Eye (tissue), 1 donor: Measurements from ENCODE around the gene RHEBL1.
A peak's percentile ranks its signal among the peaks of the same experiment; 100 is the strongest.

ENCODE experiments used
- DNase-seq: peaks from one replicate; pipeline ENCODE4 v3.0.0-alpha.2; 2015

Gene RHEBL1, protein sequence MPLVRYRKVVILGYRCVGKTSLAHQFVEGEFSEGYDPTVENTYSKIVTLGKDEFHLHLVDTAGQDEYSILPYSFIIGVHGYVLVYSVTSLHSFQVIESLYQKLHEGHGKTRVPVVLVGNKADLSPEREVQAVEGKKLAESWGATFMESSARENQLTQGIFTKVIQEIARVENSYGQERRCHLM

GRCh38 chr12:49069507-49070346 lies at the start of gene RHEBL1:
Gene RHEBL1, minus strand, starts transcription at chr12:49069979. Its CDS starts 194 bp downstream, at chr12:49069785.
- peak; percentile 98 for DNase-seq

- DNase-seq: no peak
Observed at GRCh38 chr12:49111206-49111605, 41.4 kb upstream of the RHEBL1 start.

DNA sequence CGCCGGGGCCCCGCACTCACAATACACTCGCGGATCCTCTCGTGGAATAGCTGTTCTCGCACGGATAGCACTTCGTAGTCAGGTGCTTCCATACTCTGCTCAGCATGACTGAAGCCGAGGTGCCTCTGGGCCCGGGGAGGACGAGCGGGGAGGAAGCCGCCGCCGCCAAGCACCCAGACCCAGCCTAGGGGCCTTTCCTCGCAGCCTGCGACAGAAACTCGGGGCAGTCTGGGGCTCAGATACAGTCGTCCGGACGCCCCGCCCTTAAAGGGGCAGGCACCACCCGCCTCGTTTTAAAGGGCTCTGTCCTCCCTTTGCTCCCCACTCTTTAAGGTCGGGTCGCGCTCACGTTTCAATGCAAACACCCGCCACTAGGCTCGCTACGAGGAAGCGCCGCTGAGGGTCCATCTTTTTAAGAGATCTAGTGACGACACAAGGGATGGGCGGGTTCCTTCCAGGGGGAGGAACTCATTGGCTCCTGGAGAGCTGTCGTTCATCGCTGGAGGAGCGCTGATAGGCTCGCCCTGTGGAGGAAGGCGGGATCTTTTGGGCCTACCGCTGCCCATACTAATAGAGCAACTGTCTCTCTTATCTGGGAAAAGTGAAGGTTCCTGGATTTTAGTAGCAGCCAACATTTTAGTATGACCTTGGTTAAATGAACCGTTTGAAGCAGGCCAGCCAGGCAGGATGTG lies 40.8 kb upstream of the RHEBL1 start, which contains the start of gene LMBR1L:
Gene LMBR1L (minus strand): TSS at position 384 of the 692 bp plus-strand sequence. CDS start 292 bp downstream, at position 92.
- DNase-seq: peak; percentile 99

- DNase-seq: peak; percentile 83
Observed at GRCh38 chr12:49109641-49110463, 40.1 kb upstream of the RHEBL1 start.

GRCh38 chr12:49108958-49109404 lies 39.2 kb upstream of the RHEBL1 start:
- DNase-seq: no peak

GRCh38 chr12:49105504-49106084 lies 35.8 kb upstream of the RHEBL1 start:
- DNase-seq: no peak

DNA sequence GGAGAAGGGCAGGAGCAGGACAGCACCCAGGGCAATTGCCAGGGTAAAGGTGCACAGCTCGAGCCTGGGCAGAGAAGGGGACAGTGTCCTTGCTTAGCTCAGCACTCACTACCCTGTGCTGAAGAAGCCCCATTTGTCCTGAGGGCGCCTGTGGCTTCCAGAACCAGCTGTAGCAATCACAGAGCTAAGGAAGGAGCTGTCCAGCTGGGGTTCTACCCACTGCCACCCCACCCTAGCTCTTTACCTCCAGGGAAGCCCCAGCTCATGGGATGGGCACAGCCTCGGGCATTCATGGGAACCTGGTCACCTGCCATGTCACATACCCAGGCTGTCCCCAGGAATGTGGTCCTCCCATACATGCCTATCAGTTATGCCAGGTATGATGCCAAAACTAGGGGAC lies 35.0 kb upstream of the RHEBL1 start:
- DNase-seq: no peak

- no peak for DNase-seq
Observed at GRCh38 chr12:49100380-49100779, 30.6 kb upstream of the RHEBL1 start.

DNA sequence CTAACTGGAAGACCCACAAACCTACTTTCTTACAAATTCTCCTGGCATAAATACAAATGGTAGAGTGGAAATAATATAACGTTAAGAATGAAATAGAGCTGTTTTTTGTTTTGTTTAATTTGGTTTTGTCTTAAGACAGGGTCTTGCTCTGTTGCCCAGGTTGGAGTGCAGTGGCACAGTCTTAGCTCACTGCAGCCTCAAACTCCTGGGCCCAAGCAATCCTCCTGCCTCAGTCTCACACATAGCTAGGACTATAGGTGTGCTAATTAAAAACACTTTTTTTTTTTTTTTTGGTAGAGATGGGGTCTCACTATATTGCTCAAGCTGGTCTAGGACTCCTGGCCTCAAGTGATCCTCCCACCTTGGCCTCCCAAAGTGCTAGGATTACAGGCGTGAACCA lies 28.9 kb upstream of the RHEBL1 start:
- no peak for DNase-seq

DNA sequence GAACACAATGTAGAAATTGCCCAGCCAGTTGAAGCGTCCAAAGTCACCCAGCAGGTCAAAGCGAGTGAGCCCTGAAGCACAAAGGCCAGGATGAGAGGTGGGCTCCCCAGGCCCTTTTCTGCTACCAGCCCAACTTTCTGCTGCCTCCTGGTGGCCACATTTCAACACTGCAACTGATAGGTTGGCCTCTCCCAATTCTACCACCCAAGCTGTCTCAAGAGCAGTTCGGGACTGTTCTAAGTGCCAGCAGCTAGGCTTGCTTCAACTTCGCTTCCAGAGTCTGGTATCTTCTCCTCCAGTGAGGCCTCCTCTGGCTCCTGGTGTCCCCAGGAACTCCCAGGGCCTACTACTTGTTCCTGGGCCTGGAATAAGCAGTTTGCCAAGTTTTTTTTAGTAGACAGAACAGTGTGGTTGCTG lies 28.3 kb upstream of the RHEBL1 start:
- peak; percentile 80 for DNase-seq

GRCh38 chr12:49097381-49097780 lies 27.6 kb upstream of the RHEBL1 start:
- no peak for DNase-seq

DNA sequence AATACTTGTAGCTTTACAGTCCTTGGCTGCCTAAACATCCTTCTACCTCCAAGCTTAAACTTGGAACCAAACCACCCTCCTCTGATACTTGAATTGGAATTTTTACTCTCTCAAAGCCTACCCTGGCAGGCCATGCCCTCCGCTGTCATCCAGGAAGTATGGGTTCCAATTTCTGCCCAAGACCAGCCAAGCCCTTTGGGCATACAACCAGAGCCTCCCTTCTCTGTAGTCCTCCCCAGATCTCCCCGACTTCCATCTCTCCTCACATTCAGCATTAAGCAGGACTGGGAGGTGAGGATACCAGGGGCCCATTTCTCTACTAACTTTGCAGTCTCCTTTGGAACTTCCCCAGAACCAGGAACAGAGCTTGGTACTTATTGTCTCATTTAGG lies 25.2 kb upstream of the RHEBL1 start:
- DNase-seq: peak; percentile 6

DNA sequence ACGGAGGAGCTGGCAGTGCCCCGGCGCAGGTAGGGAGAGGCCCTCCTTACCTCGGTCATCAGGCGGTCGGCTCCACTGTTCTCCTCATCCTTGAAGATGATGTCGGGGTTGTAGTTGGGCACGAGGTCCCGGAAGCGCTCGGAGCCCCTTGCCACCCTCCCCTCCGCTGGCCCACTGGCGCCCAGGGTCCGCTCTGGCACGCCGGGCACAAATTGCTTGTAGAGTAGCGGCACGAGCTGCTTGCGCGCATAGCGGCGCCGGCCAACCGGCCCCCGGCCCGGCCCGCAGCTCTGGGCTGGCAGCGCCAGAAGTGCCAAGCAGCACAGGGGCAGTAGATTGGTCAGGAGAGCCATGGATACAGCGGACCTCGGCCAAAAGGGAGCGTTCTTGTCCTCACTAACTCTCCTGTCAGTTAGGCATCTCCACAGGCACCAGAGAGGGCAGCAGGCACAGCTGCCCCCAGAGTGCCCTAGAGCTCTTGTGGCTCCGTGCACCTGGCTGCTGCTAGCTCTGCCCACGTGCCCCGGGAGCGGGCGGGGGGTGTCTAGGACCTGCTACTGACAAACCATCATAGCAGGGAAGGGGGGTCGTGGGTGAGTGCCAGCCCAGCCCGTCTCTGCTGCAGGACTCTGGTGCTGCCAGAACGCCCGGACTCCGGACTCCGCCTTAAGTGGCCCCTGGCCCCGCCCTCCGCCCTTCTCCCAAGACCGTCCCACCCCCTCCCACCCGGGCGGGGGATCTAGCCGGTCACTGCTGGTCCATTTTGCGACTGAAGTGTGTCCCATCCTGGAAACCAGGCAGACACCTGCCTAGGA lies 24.6 kb upstream of the RHEBL1 start, which contains the start of gene DHH:
Gene DHH (minus strand): TSS at position 642 of the 815 bp plus-strand sequence. CDS start 289 bp downstream, at position 353.
- peak; percentile 48 for DNase-seq

DNA sequence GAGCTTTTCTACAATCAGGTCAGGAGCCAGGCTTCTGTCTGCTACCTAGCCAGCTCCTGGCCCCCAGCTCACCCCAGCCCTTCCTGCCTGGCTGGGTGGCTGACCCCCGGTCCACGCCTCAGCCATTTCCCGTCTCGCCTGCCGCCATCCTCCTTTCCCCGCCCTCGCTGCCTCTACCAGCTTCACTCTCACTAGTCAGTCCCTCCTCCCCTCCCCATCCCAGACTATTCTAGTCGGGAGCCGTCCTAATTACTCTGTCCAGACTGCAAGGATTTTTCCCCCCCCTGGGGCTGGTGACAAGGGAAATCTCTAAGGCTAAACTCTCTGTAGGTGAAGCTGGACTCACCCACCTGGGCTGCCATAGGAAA lies 24.0 kb upstream of the RHEBL1 start:
- DNase-seq: peak; percentile 52

GRCh38 chr12:49092816-49093406 lies 23.1 kb upstream of the RHEBL1 start:
- no peak for DNase-seq

- DNase-seq: peak; percentile 77
Observed at GRCh38 chr12:49092086-49092815, 22.5 kb upstream of the RHEBL1 start.

DNA sequence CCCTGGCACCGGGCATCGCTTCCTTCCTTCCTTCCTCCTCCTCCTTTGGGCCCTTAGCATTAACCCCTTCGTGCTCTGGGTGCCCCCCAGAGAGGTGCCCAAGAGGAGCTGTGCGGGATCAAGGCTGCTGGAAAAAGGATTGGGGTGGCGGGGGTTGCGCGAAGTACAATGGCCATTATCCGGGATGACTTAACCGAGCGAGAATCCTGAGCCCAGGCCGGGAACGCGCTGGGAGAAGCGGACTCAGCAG lies 22.0 kb upstream of the RHEBL1 start:
- no peak for DNase-seq

DNA sequence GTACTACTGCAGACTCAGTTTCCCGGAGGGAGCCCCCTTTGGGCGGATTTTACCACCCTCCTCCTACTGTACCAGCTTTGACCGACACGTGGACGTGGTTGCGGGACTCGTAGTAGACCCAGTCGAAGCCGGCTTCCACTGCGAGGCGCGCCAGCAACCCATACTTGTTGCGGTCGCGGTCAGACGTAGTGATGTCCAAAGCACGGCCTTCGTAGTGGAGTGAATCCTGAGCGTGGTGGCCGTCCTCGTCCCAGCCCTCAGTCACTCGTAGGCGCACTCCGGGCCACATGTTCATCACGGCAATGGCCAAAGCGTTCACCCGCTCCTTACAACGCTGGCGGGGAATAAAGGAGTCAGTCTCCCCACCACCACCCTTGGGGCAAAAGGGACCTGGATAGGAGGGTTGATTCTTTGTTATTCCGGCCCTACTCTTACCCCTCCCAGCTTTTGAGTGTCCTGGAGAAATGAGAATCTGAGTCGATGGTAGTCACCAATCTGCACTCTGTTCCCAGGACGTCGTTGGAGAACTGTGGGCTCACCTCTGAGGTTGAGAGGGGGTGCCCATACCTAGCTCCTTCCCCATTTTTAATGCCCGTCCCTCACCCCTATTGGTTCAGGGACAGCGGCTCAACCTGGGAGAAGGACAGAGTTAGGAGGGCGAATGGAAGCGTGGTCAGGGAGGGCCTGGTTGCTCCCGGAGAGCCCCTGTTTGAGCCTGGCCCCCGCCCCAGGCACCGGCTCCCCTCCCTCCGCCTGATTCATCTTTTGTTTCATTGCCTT lies 21.5 kb upstream of the RHEBL1 start:
- peak; percentile 47 for DNase-seq
